ENCODE data around the gene TAS2R40. TPM values are rescaled to one million over a fixed set of nuclear protein-coding genes. Genes with fewer than 3 reads are reported as not detected.

Gene TAS2R40
- total RNA-seq, 1 donor from 2014 or later, result not detected

DNA sequence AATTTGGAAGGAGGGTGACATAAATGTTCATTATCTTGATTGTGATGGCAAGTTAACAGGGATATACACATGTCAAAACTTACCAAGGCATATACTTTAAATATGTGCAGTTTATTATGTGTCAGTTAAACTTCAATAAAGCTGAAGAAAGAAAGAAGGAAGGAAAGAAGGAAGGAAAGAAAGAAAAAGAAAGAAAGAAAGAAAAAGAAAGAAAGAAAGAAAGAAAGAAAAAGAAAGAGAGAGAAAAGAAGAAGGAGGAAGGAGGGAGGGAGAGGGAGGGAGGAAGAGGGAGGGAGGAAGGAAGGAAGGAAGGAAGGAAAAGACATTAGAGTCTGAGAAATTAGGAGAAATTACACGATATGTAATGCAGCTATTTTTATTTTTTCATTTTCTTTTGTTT is 25.5 kb downstream of the TAS2R40 start:
- DNase-seq (ENCODE audit: low read depth), result no peak
- H3K36me3 ChIP-seq (ENCODE audit: control insufficient read depth, insufficient read depth, low read length), result no peaks in the 10 kb centered on the region
- TF ChIP-seq, protein P1, sequence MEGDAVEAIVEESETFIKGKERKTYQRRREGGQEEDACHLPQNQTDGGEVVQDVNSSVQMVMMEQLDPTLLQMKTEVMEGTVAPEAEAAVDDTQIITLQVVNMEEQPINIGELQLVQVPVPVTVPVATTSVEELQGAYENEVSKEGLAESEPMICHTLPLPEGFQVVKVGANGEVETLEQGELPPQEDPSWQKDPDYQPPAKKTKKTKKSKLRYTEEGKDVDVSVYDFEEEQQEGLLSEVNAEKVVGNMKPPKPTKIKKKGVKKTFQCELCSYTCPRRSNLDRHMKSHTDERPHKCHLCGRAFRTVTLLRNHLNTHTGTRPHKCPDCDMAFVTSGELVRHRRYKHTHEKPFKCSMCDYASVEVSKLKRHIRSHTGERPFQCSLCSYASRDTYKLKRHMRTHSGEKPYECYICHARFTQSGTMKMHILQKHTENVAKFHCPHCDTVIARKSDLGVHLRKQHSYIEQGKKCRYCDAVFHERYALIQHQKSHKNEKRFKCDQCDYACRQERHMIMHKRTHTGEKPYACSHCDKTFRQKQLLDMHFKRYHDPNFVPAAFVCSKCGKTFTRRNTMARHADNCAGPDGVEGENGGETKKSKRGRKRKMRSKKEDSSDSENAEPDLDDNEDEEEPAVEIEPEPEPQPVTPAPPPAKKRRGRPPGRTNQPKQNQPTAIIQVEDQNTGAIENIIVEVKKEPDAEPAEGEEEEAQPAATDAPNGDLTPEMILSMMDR (IDR thresholded peaks at IDR 0.05; ENCODE audit: insufficient read depth, low read length, poor library complexity, severe bottlenecking), result no peak

DNA sequence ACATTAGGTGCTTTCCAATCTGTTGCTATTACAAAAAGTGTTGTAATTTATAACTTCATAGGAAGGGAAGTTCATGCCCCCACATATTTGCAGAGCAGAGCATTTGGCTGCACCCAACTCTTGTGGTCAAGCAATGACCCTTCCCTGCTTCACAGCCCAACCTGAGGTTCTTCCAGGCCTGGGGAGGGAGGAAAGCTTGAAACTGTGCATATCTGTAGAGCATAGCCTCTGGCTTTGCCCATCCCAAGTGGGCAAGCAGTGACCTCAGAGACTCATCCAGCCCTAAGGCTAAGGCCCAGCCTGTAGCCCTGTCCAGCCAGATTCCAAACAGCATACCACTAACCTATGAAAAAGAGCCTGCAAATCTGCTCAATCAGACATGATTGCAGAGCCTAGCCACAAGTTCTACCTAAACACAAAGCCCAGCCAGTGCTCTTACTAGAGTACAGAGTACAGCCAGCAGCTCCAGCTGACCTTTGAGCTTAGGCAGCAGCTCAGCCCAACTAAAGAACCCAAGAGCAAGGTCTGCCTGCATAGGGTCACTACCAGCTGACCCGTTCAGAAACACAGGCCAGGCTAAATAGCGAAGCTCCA is 27.0 kb downstream of the TAS2R40 start:
- TF ChIP-seq, protein P1 (IDR thresholded peaks at IDR 0.05; ENCODE audit: insufficient read depth, low read length, poor library complexity, severe bottlenecking), result no peak
- DNase-seq (ENCODE audit: low read depth), result no peak
- H3K27me3 ChIP-seq (ENCODE audit: control insufficient read depth, insufficient read depth, low read length), result no peaks in the 10 kb centered on the region
- no peak overlapping the region for H3K4me3 ChIP-seq (ENCODE audit: low read depth, low read length)
- H3K36me3 ChIP-seq (ENCODE audit: control insufficient read depth, insufficient read depth, low read length), result no peaks in the 10 kb centered on the region

More for the DNA sequence above, 25.5 kb downstream of the TAS2R40 start:
- Histone ChIP-seq H3K4me3 (ENCODE audit: low read depth, low read length) (no peak overlapping the region), H3K27me3 (ENCODE audit: control insufficient read depth, insufficient read depth, low read length) (no peaks in the 10 kb centered on the region)

DNA sequence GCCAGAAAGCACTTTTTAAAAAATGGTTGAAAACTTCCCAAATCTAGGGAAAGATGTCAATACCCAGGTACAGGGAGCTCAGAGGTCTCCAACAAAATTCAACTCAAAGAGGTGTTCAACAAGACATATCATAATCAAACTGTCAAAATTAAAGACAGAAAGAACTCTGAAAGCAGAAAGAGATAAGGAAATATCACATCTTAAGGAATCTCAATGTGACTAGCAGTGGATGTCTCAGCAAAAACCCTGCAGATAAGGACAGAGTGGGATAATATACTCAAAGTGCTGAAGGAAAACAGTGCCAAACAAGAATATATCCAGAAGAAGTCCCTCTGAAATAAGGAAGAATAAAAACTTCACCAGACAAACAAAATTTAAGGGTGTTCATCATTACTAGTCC is 28.4 kb downstream of the TAS2R40 start:
- TF ChIP-seq, protein P1 (IDR thresholded peaks at IDR 0.05; ENCODE audit: insufficient read depth, low read length, poor library complexity, severe bottlenecking), result no peak

DNA sequence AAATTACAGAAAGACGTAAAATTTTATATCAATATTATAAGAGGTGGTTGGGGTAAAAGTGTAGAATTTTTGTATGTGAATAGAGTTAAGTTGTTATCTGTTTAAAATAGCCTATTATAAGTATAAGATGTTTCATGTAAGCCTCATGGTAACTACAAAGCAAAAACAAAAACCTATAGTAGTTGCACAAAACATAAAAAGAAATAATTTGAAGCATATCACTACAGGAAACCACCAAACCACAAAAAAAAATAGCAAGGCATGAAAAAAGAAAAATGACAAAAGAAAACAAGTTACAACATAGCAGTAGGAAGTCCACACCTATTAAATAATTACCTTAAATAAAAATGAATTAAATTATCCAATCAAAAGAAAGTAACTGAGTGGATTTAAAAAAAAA is 29.0 kb downstream of the TAS2R40 start:
- H3K27me3 ChIP-seq (ENCODE audit: control insufficient read depth, insufficient read depth, low read length), result no peaks in the 10 kb centered on the region
- no peak for DNase-seq (ENCODE audit: low read depth)
- no peak overlapping the region for H3K4me3 ChIP-seq (ENCODE audit: low read depth, low read length)
- H3K36me3 ChIP-seq (ENCODE audit: control insufficient read depth, insufficient read depth, low read length), result no peaks in the 10 kb centered on the region
- TF ChIP-seq, protein P1 (IDR thresholded peaks at IDR 0.05; ENCODE audit: insufficient read depth, low read length, poor library complexity, severe bottlenecking), result no peak

More for the DNA sequence above, 28.4 kb downstream of the TAS2R40 start:
- H3K36me3 ChIP-seq (ENCODE audit: control insufficient read depth, insufficient read depth, low read length), result no peaks in the 10 kb centered on the region
- no peak for DNase-seq (ENCODE audit: low read depth)
- H3K4me3 ChIP-seq (ENCODE audit: low read depth, low read length), result no peak overlapping the region
- H3K27me3 ChIP-seq (ENCODE audit: control insufficient read depth, insufficient read depth, low read length), result no peaks in the 10 kb centered on the region

DNA sequence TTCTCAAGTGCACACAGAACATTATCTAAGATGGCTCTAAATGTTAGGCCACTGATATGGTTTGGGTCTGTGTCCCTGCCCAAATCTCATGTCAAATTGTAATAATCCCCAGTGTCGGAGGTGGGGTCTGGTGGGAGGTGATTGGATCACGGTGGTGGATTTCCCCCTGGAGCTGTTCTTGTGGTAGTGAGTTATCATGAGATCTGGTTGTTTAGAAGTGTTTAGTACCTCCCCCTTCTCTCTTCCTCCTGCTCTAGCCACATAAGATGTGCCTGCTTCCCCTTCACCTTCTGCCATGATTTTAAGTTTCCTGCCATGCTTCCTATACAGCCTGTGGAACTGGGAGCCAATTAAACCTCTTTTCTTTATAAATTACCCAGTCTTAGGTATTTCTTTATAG is 30.2 kb downstream of the TAS2R40 start:
- no peak for DNase-seq (ENCODE audit: low read depth)
- TF ChIP-seq, protein P1 (IDR thresholded peaks at IDR 0.05; ENCODE audit: insufficient read depth, low read length, poor library complexity, severe bottlenecking), result no peak
- H3K27me3 ChIP-seq (ENCODE audit: control insufficient read depth, insufficient read depth, low read length), result no peaks in the 10 kb centered on the region
- H3K36me3 ChIP-seq (ENCODE audit: control insufficient read depth, insufficient read depth, low read length), result no peaks in the 10 kb centered on the region
- no peak overlapping the region for H3K4me3 ChIP-seq (ENCODE audit: low read depth, low read length)

DNA sequence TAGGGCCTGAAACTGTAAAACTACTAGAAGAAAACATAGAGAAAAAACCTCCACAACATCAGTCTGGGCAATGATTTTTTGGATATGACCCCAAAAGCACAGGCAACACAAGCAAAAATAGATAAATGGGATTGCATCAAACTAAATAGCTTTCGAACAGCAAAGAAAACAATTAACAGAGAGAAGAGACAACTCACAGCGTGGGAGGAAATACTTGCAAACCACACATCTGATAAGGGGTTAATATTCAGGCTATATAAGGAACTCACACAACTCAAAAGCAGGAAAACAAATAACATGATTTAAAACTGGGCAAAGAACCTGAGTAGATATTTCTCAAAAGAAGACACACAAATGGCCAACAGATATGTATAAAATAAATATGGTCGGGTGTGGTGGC is 33.7 kb downstream of the TAS2R40 start:
- DNase-seq (ENCODE audit: low read depth), result no peak
- TF ChIP-seq, protein P1 (IDR thresholded peaks at IDR 0.05; ENCODE audit: insufficient read depth, low read length, poor library complexity, severe bottlenecking), result no peak

More for the DNA sequence above, 33.7 kb downstream of the TAS2R40 start:
- H3K4me3 ChIP-seq (ENCODE audit: low read depth, low read length), result no peak overlapping the region
- H3K27me3 ChIP-seq (ENCODE audit: control insufficient read depth, insufficient read depth, low read length), result no peaks in the 10 kb centered on the region
- H3K36me3 ChIP-seq (ENCODE audit: control insufficient read depth, insufficient read depth, low read length), result no peaks in the 10 kb centered on the region
